Gastroesophageal sphincter (tissue), 4 donors: ENCODE measurements around the gene TMEM123. TPM values are rescaled to one million over a fixed set of nuclear protein-coding genes. Genes with fewer than 3 reads are reported as not detected.

ENCODE experiments used
- ATAC-seq: fragments of 150-250 bp; one replicate; pipeline ENCODE4 v1.9.1; 2016; ENCODE audit warnings: mild to moderate bottlenecking, moderate library complexity
- H3K27ac ChIP-seq, 4 donors: fragments of 200-600 bp; sonication (generic) in 3 of 4; 1 replicate in 3 of 4; 2 replicates in 1 of 4; pipeline ENCODE4 v1.5.1; 2016 to 2019
- H3K27me3 ChIP-seq: fragments of 200-600 bp; sonication (generic); one replicate; pipeline ENCODE4 v1.5.1; 2019
- H3K36me3 ChIP-seq, 2 donors: fragments of 200-600 bp; sonication (generic); one replicate each; pipeline ENCODE4 v1.5.1; 2019; ENCODE audit warnings: control low read depth in 1 of 2
- H3K4me1 ChIP-seq, 3 donors: fragments of 200-600 bp; sonication (generic); 1 replicate in 2 of 3; 2 replicates in 1 of 3; pipeline ENCODE4 v1.5.1; 2016 to 2019; ENCODE audit warnings: control low read depth in 2 of 3
- H3K4me3 ChIP-seq, 2 donors: fragments of 200-600 bp; sonication (generic); one replicate each; pipeline ENCODE4 v1.5.1; 2019; ENCODE audit warnings: mild to moderate bottlenecking in 1 of 2, moderate library complexity in 1 of 2
- H3K9me3 ChIP-seq, 3 donors: fragments of 200-600 bp; sonication (generic); one replicate each; pipeline ENCODE4 v1.5.1; 2017 to 2019; ENCODE audit warnings: control low read depth in 2 of 3
- EP300 ChIP-seq: sonication (generic); formaldehyde crosslinking; IDR thresholded peaks from one replicate; pipeline ENCODE4 v1.6.1; 2017; ENCODE audit warnings: antibody characterized with exemption, mild to moderate bottlenecking
- POLR2A ChIP-seq, 2 donors: fragments of 450-650 bp; IDR thresholded peaks; one replicate each; pipeline ENCODE4 v1.6.1; 2017; ENCODE audit warnings: antibody characterized with exemption in 2 of 2, mild to moderate bottlenecking in 2 of 2, moderate library complexity in 1 of 2
- POLR2AphosphoS5 ChIP-seq: sonication (generic); formaldehyde crosslinking; IDR thresholded peaks from one replicate; pipeline ENCODE4 v1.6.1; 2017; ENCODE audit warnings: antibody characterized with exemption
- WGBS, 2 donors: methylation state at CpG; one replicate each; pipeline ENCODE4 v1.1.5; 2018; ENCODE audit warnings: low coverage in 1 of 2; 5-methylcytosine and 5-hydroxymethylcytosine counted together
- total RNA-seq, 4 donors: library from RNA; depleted of rRNA; stranded (reverse); fragments of >200 nt; gene quantifications; one replicate each; pipeline ENCODE4 v1.1.0, GENCODE V29; 2016
- TF ChIP-seq, protein P1 (sequence below), 4 experiments: fragments of 200-600 bp in 2 of 4; fragments of 450-650 bp in 2 of 4; sonication (generic) in 1 of 4; IDR thresholded peaks; one replicate each; pipeline ENCODE4 v1.5.1; 2017 to 2019; ENCODE audit warnings: antibody characterized with exemption in 4 of 4, mild to moderate bottlenecking in 2 of 4, moderate library complexity in 2 of 4

Gene TMEM123
- total RNA-seq, 4 donors from 2014 or later: 87.6 to 141 (median 101) TPM

DNA sequence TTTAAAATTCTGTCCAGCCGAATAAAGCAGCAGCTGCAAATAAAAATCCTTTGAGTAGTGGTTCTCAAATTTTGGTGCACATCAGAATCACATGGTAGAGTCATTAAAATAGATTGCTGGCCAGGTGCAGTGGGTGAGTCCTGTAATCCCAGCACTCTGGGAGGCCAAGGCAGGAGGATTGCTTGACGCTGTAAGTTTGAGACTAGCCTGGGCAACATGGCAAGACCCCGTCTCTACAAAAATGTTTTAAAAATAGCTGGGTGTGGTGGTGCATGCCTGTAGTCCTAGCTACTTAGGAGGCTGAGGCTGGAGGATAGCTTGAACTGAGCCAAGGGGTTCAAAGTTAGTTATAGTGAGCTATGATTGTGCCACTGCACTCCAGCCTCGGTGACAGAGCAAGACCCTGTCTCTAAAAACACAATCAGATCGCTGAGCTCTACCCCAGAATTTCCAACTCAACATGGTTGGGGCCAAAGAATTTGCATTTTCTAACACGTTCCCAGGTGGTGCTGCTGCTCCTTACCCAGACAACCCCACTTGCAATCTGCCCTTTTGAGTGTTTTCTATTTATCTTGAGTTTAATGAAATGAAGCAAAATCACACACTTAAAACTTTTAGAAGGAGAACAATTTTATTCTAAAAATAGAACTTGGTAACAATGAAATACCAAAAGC, 56.7 kb downstream of the TMEM123 start:
- Histone ChIP-seq H3K9me3 (no peaks in the 10 kb centered on the region), H3K27me3 (no peaks in the 10 kb centered on the region), H3K4me1 (peaks cover 0 to 25% (median 3%) of the 10 kb centered on the region in 3 donors), H3K27ac (peak overlapping the region in 1 of 4 donors; percentile 34), H3K36me3 (peaks cover 0 to 76% of the 10 kb centered on the region in 2 donors), H3K4me3 (no peak overlapping the region)
- 74% methylated on average over 4 of the region's 6 CpGs for WGBS, 2 donors
- TF ChIP-seq EP300 (no peak), POLR2A (IDR thresholded peaks at IDR 0.05) (no peak), POLR2AphosphoS5 (no peak)
- TF ChIP-seq, protein P1, sequence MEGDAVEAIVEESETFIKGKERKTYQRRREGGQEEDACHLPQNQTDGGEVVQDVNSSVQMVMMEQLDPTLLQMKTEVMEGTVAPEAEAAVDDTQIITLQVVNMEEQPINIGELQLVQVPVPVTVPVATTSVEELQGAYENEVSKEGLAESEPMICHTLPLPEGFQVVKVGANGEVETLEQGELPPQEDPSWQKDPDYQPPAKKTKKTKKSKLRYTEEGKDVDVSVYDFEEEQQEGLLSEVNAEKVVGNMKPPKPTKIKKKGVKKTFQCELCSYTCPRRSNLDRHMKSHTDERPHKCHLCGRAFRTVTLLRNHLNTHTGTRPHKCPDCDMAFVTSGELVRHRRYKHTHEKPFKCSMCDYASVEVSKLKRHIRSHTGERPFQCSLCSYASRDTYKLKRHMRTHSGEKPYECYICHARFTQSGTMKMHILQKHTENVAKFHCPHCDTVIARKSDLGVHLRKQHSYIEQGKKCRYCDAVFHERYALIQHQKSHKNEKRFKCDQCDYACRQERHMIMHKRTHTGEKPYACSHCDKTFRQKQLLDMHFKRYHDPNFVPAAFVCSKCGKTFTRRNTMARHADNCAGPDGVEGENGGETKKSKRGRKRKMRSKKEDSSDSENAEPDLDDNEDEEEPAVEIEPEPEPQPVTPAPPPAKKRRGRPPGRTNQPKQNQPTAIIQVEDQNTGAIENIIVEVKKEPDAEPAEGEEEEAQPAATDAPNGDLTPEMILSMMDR (IDR thresholded peaks at IDR 0.05): no peak
- no peak for ATAC-seq

DNA sequence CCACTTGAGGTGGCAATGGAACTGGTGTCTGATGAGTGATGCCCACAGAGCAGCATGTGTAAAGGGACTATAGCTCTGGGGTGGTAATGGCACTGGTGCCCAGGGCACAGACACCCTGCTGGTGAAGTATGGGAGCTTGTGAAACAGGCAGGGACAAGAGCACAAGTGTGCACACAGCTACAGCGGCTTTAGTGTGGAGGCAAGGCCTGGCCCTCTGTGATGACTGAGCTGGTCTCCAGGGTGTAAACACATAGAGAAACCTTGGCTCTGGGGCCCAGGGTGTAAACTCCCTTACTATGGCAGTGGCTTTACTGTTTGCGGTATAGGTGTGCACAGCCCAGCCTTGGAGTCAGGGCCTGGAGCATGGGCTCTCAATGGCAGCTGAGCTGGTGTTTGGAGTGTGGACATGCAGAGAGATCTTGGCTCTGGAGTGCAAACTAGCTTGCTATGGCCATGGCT, 59.3 kb downstream of the TMEM123 start:
- Histone ChIP-seq H3K27ac (no peak overlapping the region), H3K9me3 (no peaks in the 10 kb centered on the region), H3K27me3 (no peaks in the 10 kb centered on the region), H3K4me3 (no peak overlapping the region), H3K4me1 (peaks cover 0 to 25% (median 3%) of the 10 kb centered on the region in 3 donors), H3K36me3 (peaks cover 0 to 70% of the 10 kb centered on the region in 2 donors)
- ATAC-seq: peak; percentile 41
- TF ChIP-seq POLR2A (IDR thresholded peaks at IDR 0.05) (no peak), POLR2AphosphoS5 (no peak), EP300 (no peak)
- TF ChIP-seq, protein P1 (IDR thresholded peaks at IDR 0.05): no peak
- 100% methylated on average over 2 of the region's 2 CpGs; no CpG with 5 or more reads in 1 of the 2 donors for WGBS, 2 donors

DNA sequence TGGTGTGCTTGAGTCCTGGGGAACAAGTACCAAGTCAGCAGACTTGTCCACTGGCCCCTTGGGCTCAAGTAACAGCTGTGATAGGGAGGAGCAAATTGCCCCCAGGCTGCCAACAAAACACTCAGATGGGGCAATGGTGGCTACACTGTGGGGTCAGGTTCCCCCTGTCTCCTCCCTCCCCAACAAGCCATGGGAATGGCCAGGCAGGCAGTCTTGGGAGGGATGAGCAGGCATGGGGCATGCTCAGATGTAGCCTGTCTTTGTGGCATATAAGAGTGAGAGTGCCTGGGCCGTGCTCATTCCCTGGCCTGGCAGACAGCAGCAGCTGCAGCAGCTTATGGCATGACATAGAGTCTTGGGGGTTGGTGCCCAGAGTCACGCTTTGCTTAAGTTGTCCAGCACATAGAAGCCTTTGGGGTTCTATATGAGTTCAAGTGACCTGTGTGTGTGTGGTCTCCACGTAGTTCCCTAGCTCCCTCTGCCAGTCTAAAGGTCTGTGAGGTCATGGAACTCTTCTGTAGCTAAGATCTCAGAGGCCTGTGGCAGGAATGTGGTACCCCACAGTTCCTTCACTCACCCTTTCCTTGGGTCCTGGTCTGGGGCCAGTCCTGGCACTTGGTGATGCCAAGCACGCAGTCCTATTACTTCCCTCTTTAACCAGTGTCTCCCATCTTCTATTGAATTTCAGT, 60.9 kb downstream of the TMEM123 start:
- WGBS, 2 donors: 78 to 94% methylated on average over 1 to 2 of the region's 4 CpGs
- peaks cover 0 to 82% of the 10 kb centered on the region in 2 donors for H3K36me3 ChIP-seq
- ATAC-seq: no peak
- no peaks in the 10 kb centered on the region for H3K9me3 ChIP-seq
- H3K27ac ChIP-seq: no peak overlapping the region
- no peaks in the 10 kb centered on the region for H3K27me3 ChIP-seq
- no peak overlapping the region for H3K4me3 ChIP-seq
- H3K4me1 ChIP-seq: peaks cover 0 to 12% (median 0%) of the 10 kb centered on the region in 3 donors
- TF ChIP-seq EP300: no peak
- TF ChIP-seq POLR2A (IDR thresholded peaks at IDR 0.05): no peak
- no peak for TF ChIP-seq POLR2AphosphoS5
- TF ChIP-seq, protein P1 (IDR thresholded peaks at IDR 0.05): no peak

DNA sequence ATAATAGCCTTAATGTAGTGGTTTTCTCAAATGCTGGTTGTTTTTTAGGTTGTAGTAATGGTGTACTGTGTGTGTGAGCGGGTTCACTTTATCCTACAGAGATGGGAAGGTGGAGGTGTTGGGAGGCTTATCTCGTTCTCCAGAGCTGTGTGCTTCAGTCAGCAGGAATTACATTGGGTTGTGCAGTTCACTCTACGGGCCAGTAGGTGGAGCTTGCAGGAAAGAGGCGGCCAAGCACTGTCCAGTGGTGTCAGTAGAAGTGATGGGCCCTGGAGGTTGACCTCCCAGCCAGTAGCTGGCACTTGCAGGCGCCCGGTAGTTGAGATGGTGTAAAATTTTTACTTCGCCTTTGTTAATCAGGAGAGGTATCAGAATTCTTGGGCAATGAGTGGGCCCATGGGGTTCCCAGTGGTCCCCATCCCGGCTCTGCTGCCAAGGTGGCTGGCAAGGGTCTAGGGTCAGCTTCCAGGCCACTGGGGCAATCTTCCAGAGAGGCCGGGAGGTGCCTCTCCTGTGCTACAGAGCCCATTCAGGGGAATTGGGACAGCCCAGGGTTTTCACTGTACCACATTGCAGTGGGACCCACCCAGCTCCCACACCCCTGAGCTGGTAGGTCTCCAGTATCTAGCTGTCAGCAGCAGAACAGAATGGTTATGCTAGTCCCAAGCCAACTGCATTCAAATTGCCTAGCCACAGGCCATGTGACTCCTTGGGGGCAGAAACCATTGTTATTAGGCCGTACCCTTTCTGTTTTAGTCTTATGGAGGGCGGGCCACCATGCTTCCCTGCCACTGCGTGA, 61.7 kb downstream of the TMEM123 start:
- Histone ChIP-seq H3K4me3 (no peak overlapping the region), H3K4me1 (peaks cover 0 to 4% (median 0%) of the 10 kb centered on the region in 3 donors), H3K9me3 (no peaks in the 10 kb centered on the region), H3K27me3 (no peaks in the 10 kb centered on the region), H3K36me3 (peaks cover 0 to 84% of the 10 kb centered on the region in 2 donors), H3K27ac (no peak overlapping the region)
- peak; percentile 71 for ATAC-seq
- TF ChIP-seq EP300 (no peak), POLR2AphosphoS5 (no peak), POLR2A (IDR thresholded peaks at IDR 0.05) (no peak)
- TF ChIP-seq, protein P1 (IDR thresholded peaks at IDR 0.05): peak; percentile 74 to 88 (median 81)
- 20 to 78% methylated on average over 1 to 5 of the region's 12 CpGs for WGBS, 2 donors
